ENCODE measurements around the gene METTL15.

DNA sequence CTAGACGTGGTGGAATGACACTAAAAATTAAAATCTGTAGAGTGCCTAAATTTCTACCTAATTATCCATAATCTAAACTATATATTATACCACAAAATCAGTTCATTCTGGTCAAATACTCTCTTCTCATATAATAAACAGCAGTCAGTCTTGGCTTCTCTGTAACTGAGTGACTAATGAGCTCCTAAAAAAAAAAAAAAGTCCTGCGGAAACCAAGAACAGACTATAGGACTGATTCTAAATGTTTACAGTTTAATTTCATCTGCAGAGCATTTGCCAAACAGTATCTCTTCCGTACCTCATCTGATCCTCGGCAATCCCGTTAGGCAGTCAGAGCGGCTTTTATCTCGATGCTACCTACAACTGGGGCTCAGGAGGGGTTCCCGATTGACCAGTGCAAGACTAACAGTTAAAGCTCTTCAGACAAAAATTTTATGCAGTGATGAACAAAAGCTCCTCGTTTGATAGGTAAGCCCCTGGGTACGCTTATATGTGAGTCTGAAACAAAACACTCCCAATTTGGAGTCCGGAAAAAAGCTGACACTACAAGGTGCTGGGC is 918 bp upstream of the METTL15 start:
- TF ChIP-seq, protein P1, sequence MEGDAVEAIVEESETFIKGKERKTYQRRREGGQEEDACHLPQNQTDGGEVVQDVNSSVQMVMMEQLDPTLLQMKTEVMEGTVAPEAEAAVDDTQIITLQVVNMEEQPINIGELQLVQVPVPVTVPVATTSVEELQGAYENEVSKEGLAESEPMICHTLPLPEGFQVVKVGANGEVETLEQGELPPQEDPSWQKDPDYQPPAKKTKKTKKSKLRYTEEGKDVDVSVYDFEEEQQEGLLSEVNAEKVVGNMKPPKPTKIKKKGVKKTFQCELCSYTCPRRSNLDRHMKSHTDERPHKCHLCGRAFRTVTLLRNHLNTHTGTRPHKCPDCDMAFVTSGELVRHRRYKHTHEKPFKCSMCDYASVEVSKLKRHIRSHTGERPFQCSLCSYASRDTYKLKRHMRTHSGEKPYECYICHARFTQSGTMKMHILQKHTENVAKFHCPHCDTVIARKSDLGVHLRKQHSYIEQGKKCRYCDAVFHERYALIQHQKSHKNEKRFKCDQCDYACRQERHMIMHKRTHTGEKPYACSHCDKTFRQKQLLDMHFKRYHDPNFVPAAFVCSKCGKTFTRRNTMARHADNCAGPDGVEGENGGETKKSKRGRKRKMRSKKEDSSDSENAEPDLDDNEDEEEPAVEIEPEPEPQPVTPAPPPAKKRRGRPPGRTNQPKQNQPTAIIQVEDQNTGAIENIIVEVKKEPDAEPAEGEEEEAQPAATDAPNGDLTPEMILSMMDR (IDR thresholded peaks at IDR 0.05; ENCODE audit: low read length) = no peak
- TF ChIP-seq EZH2 (optimal IDR thresholded peaks at IDR 0.05; ENCODE audit: low read depth, low read length) (no peak), EZH2phosphoT487 (IDR thresholded peaks at IDR 0.05; ENCODE audit: low read length) (no peak)

All from MM.1S (cell line).